A673 (cell line): Measurements from ENCODE around the gene MYCN. TPM values are rescaled to one million over a fixed set of nuclear protein-coding genes. Genes with fewer than 3 reads are reported as not detected.

ENCODE experiments used
- BruUV-seq: library from RNA; stranded (reverse); fragments of 400-500 nt; replicated peaks from 2 replicates; lab custom pipeline; 2021; lab: Mats Ljungman, UMichigan
- CTCF ChIA-PET: fragments of 300-600 bp; sonication (Branson Sonifier 250); formaldehyde crosslinking; loops from one replicate; lab custom pipeline; 2022; ENCODE audit warnings: antibody characterized with exemption; lab: Charles Lee
- POLR2A ChIA-PET: fragments of 300-600 bp; sonication (Branson Sonifier 250); formaldehyde crosslinking; loops from one replicate; lab custom pipeline; 2022; ENCODE audit warnings: antibody characterized with exemption; ENCODE audit not compliant: low non-redundant PET; lab: Charles Lee
- DNase-seq: peaks from one replicate; pipeline ENCODE4 v3.0.0-alpha.2; 2015; ENCODE audit warnings: low spot score
- H3K27ac ChIP-seq: fragments of 200-600 bp; sonication (generic); 2 replicates; pipeline ENCODE4 v1.5.1; 2016; ENCODE audit warnings: mixed run types, low read depth, mild to moderate bottlenecking, mixed read lengths, antibody characterized with exemption, low read length; ENCODE audit not compliant: poor library complexity, severe bottlenecking
- H3K27me3 ChIP-seq: fragments of 200-600 bp; sonication (generic); replicated peaks from 2 replicates; pipeline ENCODE4 v1.6.1; 2017; ENCODE audit warnings: mixed run types, low read depth, mild to moderate bottlenecking, mixed read lengths, antibody characterized with exemption, low read length; ENCODE audit not compliant: insufficient read depth, poor library complexity
- H3K36me3 ChIP-seq: fragments of 200-600 bp; sonication (generic); 2 replicates; pipeline ENCODE4 v1.6.1; 2016; ENCODE audit warnings: mixed run types, mild to moderate bottlenecking, mixed read lengths, antibody characterized with exemption, low read length; ENCODE audit not compliant: insufficient read depth, poor library complexity, severe bottlenecking
- H3K4me1 ChIP-seq: fragments of 200-600 bp; sonication (generic); 2 replicates; pipeline ENCODE4 v1.6.1; 2017; ENCODE audit warnings: mixed run types, mild to moderate bottlenecking, mixed read lengths, antibody characterized with exemption, low read length; ENCODE audit not compliant: insufficient read depth, poor library complexity, severe bottlenecking
- H3K4me3 ChIP-seq: fragments of 200-600 bp; sonication (generic); 2 replicates; pipeline ENCODE4 v1.5.1; 2016; ENCODE audit warnings: low read depth, mixed run types, mild to moderate bottlenecking, mixed read lengths, low read length; ENCODE audit not compliant: poor library complexity, severe bottlenecking
- H3K9me3 ChIP-seq: fragments of 200-600 bp; sonication (generic); 2 replicates; pipeline ENCODE4 v1.6.1; 2016; ENCODE audit warnings: mixed run types, low read depth, mild to moderate bottlenecking, mixed read lengths, antibody characterized with exemption, low read length; ENCODE audit not compliant: poor library complexity, severe bottlenecking
- CTCF ChIP-seq: fragments of 300-800, 200-600 bp; sonication (generic); conservative IDR thresholded peaks from 2 replicates; pipeline ENCODE4 v1.5.1; 2017; ENCODE audit warnings: low read depth, mild to moderate bottlenecking, antibody characterized with exemption, low read length, moderate library complexity, mixed read lengths
- EZH2 ChIP-seq: fragments of 200-600 bp; sonication (generic); IDR thresholded peaks from 2 replicates; pipeline ENCODE4 v1.6.1; 2017; ENCODE audit warnings: borderline replicate concordance, low read depth, mild to moderate bottlenecking, mixed read lengths, antibody characterized with exemption, low read length; ENCODE audit not compliant: poor library complexity, severe bottlenecking
- intact Hi-C: fragments of 100-400 bp; cut with micrococcal nuclease; formaldehyde crosslinking; loops from one replicate; pipeline ENCODE4 v1.10.0; 2022; ENCODE audit not compliant: unreplicated experiment
- total RNA-seq: library from RNA; stranded (reverse); gene quantifications from 2 replicates; pipeline ENCODE4 v1.2.3, GENCODE V29; 2021

The MYCN gene
- total RNA-seq, 1 experiment from 2014 or later: 2.8 TPM

GRCh38 chr2:15990151-15991101, 50.1 kb downstream of the MYCN start:
- ChIA-PET CTCF (no interaction called here), POLR2A (no interaction called here)
- no peaks in the 10 kb centered on the region for H3K4me1 ChIP-seq

GRCh38 chr2:15991231-15991630, 50.9 kb downstream of the MYCN start:
- no peaks in the 10 kb centered on the region for H3K36me3 ChIP-seq
- POLR2A ChIA-PET: no interaction called here

More at GRCh38 chr2:15990151-15991101, 50.1 kb downstream of the MYCN start:
- no TSS peak for BruUV-seq
- no peak for TF ChIP-seq EZH2
- TF ChIP-seq CTCF: no peak
- DNase-seq: no peak
- no peaks in the 10 kb centered on the region for H3K9me3 ChIP-seq
- no peak overlapping the region for H3K27ac ChIP-seq
- H3K4me3 ChIP-seq: no peak overlapping the region
- H3K27me3 ChIP-seq: no peaks in the 10 kb centered on the region
- intact Hi-C loops: no loop called here
- H3K36me3 ChIP-seq: no peaks in the 10 kb centered on the region

More at GRCh38 chr2:15991231-15991630, 50.9 kb downstream of the MYCN start:
- intact Hi-C loops: no loop called here
- H3K4me1 ChIP-seq: no peaks in the 10 kb centered on the region
- no peak overlapping the region for H3K27ac ChIP-seq
- no peak for DNase-seq
- H3K9me3 ChIP-seq: no peaks in the 10 kb centered on the region
- no peak for TF ChIP-seq EZH2
- no peak for TF ChIP-seq CTCF
- no peaks in the 10 kb centered on the region for H3K27me3 ChIP-seq
- no TSS peak for BruUV-seq
- H3K4me3 ChIP-seq: no peak overlapping the region
- CTCF ChIA-PET: no interaction called here
